Effector memory CD8-positive, alpha-beta T cell (primary cell): ENCODE results near the gene PRKCE.

Source experiments
- ATAC-seq: fragments of 150-1000 bp; cut with Tn5 transposase; replicated peaks from 2 replicates; pipeline ENCODE4 v1.10.0; 2021; ENCODE audit warnings: mild to moderate bottlenecking, moderate library complexity
- DNase-seq, 3 experiments: peaks; one replicate each; pipeline ENCODE4 v3.0.0; 2021
- H3K27ac Mint-ChIP-seq, 2 donors: one replicate each; pipeline ENCODE4 v1.8.0; 2022; ENCODE audit warnings: mild to moderate bottlenecking in 2 of 2, mixed read lengths in 2 of 2, moderate library complexity in 2 of 2
- H3K27me3 Mint-ChIP-seq, 2 donors: one replicate each; pipeline ENCODE4 v1.8.0; 2022; ENCODE audit warnings: mixed read lengths in 2 of 2
- H3K36me3 Mint-ChIP-seq: one replicate; pipeline ENCODE4 v1.8.0; 2022; ENCODE audit warnings: mild to moderate bottlenecking, moderate library complexity, mixed read lengths; ENCODE audit not compliant: insufficient read depth
- H3K4me1 Mint-ChIP-seq, 2 donors: one replicate each; pipeline ENCODE4 v1.8.0; 2022; ENCODE audit warnings: low read depth in 2 of 2, mixed read lengths in 2 of 2
- H3K4me3 Mint-ChIP-seq, 2 donors: one replicate each; pipeline ENCODE4 v1.8.0; 2022; ENCODE audit warnings: mild to moderate bottlenecking in 2 of 2, mixed read lengths in 2 of 2, moderate library complexity in 2 of 2
- H3K9me3 Mint-ChIP-seq, 2 donors: one replicate each; pipeline ENCODE4 v1.8.0; 2022; ENCODE audit warnings: mixed read lengths in 2 of 2
- total RNA-seq, 9 experiments: gene quantifications; one replicate each; lab custom pipeline; 2026; lab: John Stamatoyannopoulos, UW

The PRKCE gene
- 11.7 to 40.7 (median 24.0) reads per million in 9 experiments for total RNA-seq

- DNase-seq (peak in 1 of 3 experiments; percentile 46), ATAC-seq (peak; percentile 28)
- peak within 1 kb of the TSS; percentile 94 to 97 for H3K27ac Mint-ChIP-seq
- no peaks in the 10 kb centered on the region for H3K9me3 Mint-ChIP-seq
- peaks cover 15 to 28% of the 10 kb centered on the region in 2 donors for H3K4me1 Mint-ChIP-seq
- H3K4me3 Mint-ChIP-seq: peak within 1 kb of the TSS; percentile 88 to 91
- peaks cover 28% of the 10 kb centered on the region for H3K36me3 Mint-ChIP-seq
- H3K27me3 Mint-ChIP-seq: no peaks in the 10 kb centered on the region
These were observed at the start of gene PRKCE for GRCh38 chr2:45651415-45652089. Gene PRKCE, plus strand, starts transcription at chr2:45651675.

- DNase-seq (no peak), ATAC-seq (no peak)
- H3K36me3 Mint-ChIP-seq: peaks cover 20% of the 10 kb centered on the region
- no peak overlapping the region for H3K27ac Mint-ChIP-seq
- no peaks in the 10 kb centered on the region for H3K27me3 Mint-ChIP-seq
- H3K4me3 Mint-ChIP-seq: no peak overlapping the region
- peaks cover 6 to 9% of the 10 kb centered on the region in 2 donors for H3K4me1 Mint-ChIP-seq
- H3K9me3 Mint-ChIP-seq: no peaks in the 10 kb centered on the region
These were observed 48.9 kb upstream of the PRKCE start for GRCh38 chr2:45602624-45603023.

- H3K4me3 Mint-ChIP-seq: no peak overlapping the region
- H3K9me3 Mint-ChIP-seq: no peaks in the 10 kb centered on the region
- H3K27me3 Mint-ChIP-seq: no peaks in the 10 kb centered on the region
- peaks cover 12 to 18% of the 10 kb centered on the region in 2 donors for H3K4me1 Mint-ChIP-seq
- peaks cover 11% of the 10 kb centered on the region for H3K36me3 Mint-ChIP-seq
- DNase-seq: no peak
- no peak for ATAC-seq
- H3K27ac Mint-ChIP-seq: no peak overlapping the region
These were observed 46.4 kb upstream of the PRKCE start for GRCh38 chr2:45605116-45605515.

- Mint-ChIP-seq H3K4me3 (no peak overlapping the region), H3K27ac (no peak overlapping the region), H3K4me1 (peaks cover 9 to 16% of the 10 kb centered on the region in 2 donors), H3K36me3 (peaks cover 10% of the 10 kb centered on the region), H3K27me3 (no peaks in the 10 kb centered on the region), H3K9me3 (no peaks in the 10 kb centered on the region)
- no peak for DNase-seq
- no peak for ATAC-seq
These were observed 44.7 kb upstream of the PRKCE start for GRCh38 chr2:45606796-45607195.

GRCh38 chr2:45607701-45608100 lies 43.8 kb upstream of the PRKCE start:
- Mint-ChIP-seq H3K27me3 (no peaks in the 10 kb centered on the region), H3K9me3 (no peaks in the 10 kb centered on the region), H3K27ac (peak overlapping the region in 1 of 2 donors; percentile 16), H3K4me1 (peaks cover 9 to 14% of the 10 kb centered on the region in 2 donors), H3K36me3 (peaks cover 9% of the 10 kb centered on the region), H3K4me3 (no peak overlapping the region)
- no peak for DNase-seq
- ATAC-seq: no peak

GRCh38 chr2:45610281-45611019 lies 41.0 kb upstream of the PRKCE start:
- peak overlapping the region; percentile 93 to 96 for H3K4me3 Mint-ChIP-seq
- H3K27ac Mint-ChIP-seq: peak overlapping the region; percentile 95 to 97
- DNase-seq (no peak), ATAC-seq (peak; percentile 71)
- H3K27me3 Mint-ChIP-seq: no peaks in the 10 kb centered on the region
- H3K9me3 Mint-ChIP-seq: no peaks in the 10 kb centered on the region
- H3K4me1 Mint-ChIP-seq: peaks cover 9 to 14% of the 10 kb centered on the region in 2 donors
- peaks cover 9% of the 10 kb centered on the region for H3K36me3 Mint-ChIP-seq

GRCh38 chr2:45611020-45611859 lies 40.2 kb upstream of the PRKCE start, which contains the start of gene SRBD1:
Gene SRBD1, minus strand, starts transcription at chr2:45611267. Its CDS starts 5,826 bp downstream, at chr2:45605441.
- DNase-seq (peak; percentile 72 to 75 (median 74)), ATAC-seq (peak; percentile 83)
- H3K27me3 Mint-ChIP-seq: no peaks in the 10 kb centered on the region
- peaks cover 9 to 14% of the 10 kb centered on the region in 2 donors for H3K4me1 Mint-ChIP-seq
- H3K9me3 Mint-ChIP-seq: no peaks in the 10 kb centered on the region
- peak within 1 kb of the TSS; percentile 93 to 96 for H3K4me3 Mint-ChIP-seq
- H3K36me3 Mint-ChIP-seq: peaks cover 9% of the 10 kb centered on the region
- peak within 1 kb of the TSS; percentile 95 to 97 for H3K27ac Mint-ChIP-seq

- DNase-seq (no peak), ATAC-seq (no peak)
- no peaks in the 10 kb centered on the region for H3K27me3 Mint-ChIP-seq
- H3K36me3 Mint-ChIP-seq: peaks cover 9% of the 10 kb centered on the region
- H3K4me1 Mint-ChIP-seq: peaks cover 9 to 14% of the 10 kb centered on the region in 2 donors
- no peak overlapping the region for H3K4me3 Mint-ChIP-seq
- no peaks in the 10 kb centered on the region for H3K9me3 Mint-ChIP-seq
- H3K27ac Mint-ChIP-seq: peak overlapping the region in 1 of 2 donors; percentile 97
These were observed 39.2 kb upstream of the PRKCE start for GRCh38 chr2:45612285-45612684.

- peaks cover 9% of the 10 kb centered on the region for H3K36me3 Mint-ChIP-seq
- no peak overlapping the region for H3K27ac Mint-ChIP-seq
- DNase-seq (no peak), ATAC-seq (no peak)
- H3K4me3 Mint-ChIP-seq: no peak overlapping the region
- no peaks in the 10 kb centered on the region for H3K9me3 Mint-ChIP-seq
- peaks cover 9 to 14% of the 10 kb centered on the region in 2 donors for H3K4me1 Mint-ChIP-seq
- no peaks in the 10 kb centered on the region for H3K27me3 Mint-ChIP-seq
These were observed 38.7 kb upstream of the PRKCE start for GRCh38 chr2:45612731-45613130.

- H3K4me1 Mint-ChIP-seq: peaks cover 5 to 10% of the 10 kb centered on the region in 2 donors
- no peaks in the 10 kb centered on the region for H3K9me3 Mint-ChIP-seq
- no peak for DNase-seq
- peaks cover 9% of the 10 kb centered on the region for H3K36me3 Mint-ChIP-seq
- no peak for ATAC-seq
- H3K27me3 Mint-ChIP-seq: peaks cover 0 to 3% of the 10 kb centered on the region in 2 donors
- H3K4me3 Mint-ChIP-seq: no peak overlapping the region
- no peak overlapping the region for H3K27ac Mint-ChIP-seq
These were observed 37.1 kb upstream of the PRKCE start for GRCh38 chr2:45614330-45614729.

GRCh38 chr2:45614871-45615415 lies 36.5 kb upstream of the PRKCE start:
- Mint-ChIP-seq H3K27me3 (peaks cover 0 to 9% of the 10 kb centered on the region in 2 donors), H3K9me3 (no peaks in the 10 kb centered on the region), H3K27ac (no peak overlapping the region), H3K4me1 (peaks cover 1 to 4% of the 10 kb centered on the region in 2 donors), H3K36me3 (peaks cover 9% of the 10 kb centered on the region), H3K4me3 (no peak overlapping the region)
- ATAC-seq (no peak), DNase-seq (no peak)

GRCh38 chr2:45616658-45617411 lies 34.6 kb upstream of the PRKCE start:
- Mint-ChIP-seq H3K9me3 (no peaks in the 10 kb centered on the region), H3K36me3 (no peaks in the 10 kb centered on the region), H3K4me3 (no peak overlapping the region), H3K27me3 (peaks cover 12 to 27% of the 10 kb centered on the region in 2 donors), H3K4me1 (no peaks in the 10 kb centered on the region), H3K27ac (no peak overlapping the region)
- DNase-seq (no peak), ATAC-seq (no peak)
